ENCODE results near the gene MGAT1. TPM values are rescaled to one million over a fixed set of nuclear protein-coding genes. Genes with fewer than 3 reads are reported as not detected.
"Not testable (repeated sequence)": the region's sequence is repeated elsewhere in the genome, so short reads cannot be mapped to it uniquely, and the experiment has no call there.

Gene MGAT1
- total RNA-seq, 1 donor from 2014 or later: 131 TPM

- intact Hi-C loops (cut with DNase I): no loop called here
- DNase-seq (ENCODE audit: low spot score) (no peak), ATAC-seq (no peak)
These were observed 10.9 kb downstream of the MGAT1 start for GRCh38 chr5:180791611-180792213.

GRCh38 chr5:180790524-180790923 is 12.1 kb downstream of the MGAT1 start:
- intact Hi-C loops (cut with DNase I): no loop called here
- ATAC-seq (no peak), DNase-seq (ENCODE audit: low spot score) (no peak)

GRCh38 chr5:180790020-180790419 is 12.6 kb downstream of the MGAT1 start:
- intact Hi-C loops (cut with DNase I): no loop called here
- ATAC-seq: no peak
- DNase-seq (ENCODE audit: low spot score): no peak

GRCh38 chr5:180788651-180789410 is 13.8 kb downstream of the MGAT1 start:
- not testable (repeated sequence) for ATAC-seq; DNase-seq (ENCODE audit: low spot score)
- intact Hi-C loops (cut with DNase I): loop anchor here (5.0 kb wide), 1 partner anchor 437 kb away; the partner anchor contains the start of gene GFPT2

DNA sequence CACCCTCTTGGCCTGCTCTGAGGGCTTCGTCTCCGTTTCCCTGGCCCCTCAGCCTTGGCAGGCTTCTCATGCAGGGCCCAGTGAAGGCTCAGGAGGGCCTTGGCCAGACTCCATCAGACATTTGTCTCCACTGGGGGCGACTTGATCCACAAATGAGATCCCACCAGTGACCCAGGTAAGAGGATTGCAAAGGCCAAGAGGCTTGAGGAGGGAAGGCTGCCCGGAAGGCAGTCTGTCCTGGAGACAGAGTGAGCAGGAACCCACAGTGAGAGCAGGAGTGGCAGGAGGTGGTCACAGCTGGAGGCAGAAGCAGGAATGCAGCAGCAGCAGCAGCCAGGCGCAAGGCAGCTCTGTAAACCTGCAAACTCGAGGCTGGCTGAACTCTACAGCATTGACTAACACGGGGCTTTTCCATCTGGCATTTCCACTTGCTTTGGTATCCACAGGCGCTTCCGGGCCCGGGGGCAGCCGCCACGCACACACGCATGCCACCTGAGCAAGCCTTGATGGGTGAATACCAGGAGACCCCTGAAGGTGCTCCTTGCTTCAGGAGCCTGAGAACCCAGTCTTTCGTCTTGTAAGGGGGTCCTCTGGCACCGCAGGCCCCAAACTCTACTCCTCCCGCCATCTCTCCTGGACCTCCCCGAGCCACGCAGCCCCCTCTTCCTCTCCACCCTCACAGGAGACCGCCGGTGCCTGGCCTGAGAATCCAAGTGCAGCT is 14.7 kb downstream of the MGAT1 start:
- DNase-seq (ENCODE audit: low spot score): no peak
- intact Hi-C loops (cut with DNase I): loop anchor here (5.0 kb wide), 1 partner anchor 436 kb away; the partner anchor contains the start of gene GFPT2
- no peak for ATAC-seq

- intact Hi-C loops (cut with DNase I): loop anchor here (5.0 kb wide), 1 partner anchor 434 kb away; the partner anchor contains the start of gene GFPT2
- peak; percentile 7 for ATAC-seq
- no peak for DNase-seq (ENCODE audit: low spot score)
These were observed 15.8 kb downstream of the MGAT1 start for GRCh38 chr5:180786531-180787398.

DNA sequence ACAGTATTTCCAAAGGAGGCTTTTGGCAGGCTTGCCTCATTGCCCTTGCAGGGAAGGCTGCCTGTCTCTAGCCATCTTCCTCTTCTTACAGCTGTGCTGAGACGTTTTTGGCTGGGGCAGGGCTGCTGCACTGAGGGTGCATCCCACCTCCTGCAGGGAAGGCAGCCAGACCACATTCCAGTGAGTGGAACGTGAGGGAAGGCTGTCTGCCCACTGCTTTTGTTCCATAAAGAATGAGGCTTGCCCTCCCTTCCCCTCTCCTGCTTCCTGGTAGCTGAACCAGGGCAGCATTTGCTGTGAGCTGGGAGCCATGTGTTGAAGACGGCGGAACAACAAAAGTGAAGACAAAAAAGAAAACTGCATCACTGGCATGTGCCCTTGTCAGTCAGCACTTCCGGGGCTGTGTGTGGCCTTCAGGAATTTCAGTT is 16.8 kb downstream of the MGAT1 start:
- no peak for DNase-seq (ENCODE audit: low spot score)

GRCh38 chr5:180785121-180785781 is 17.4 kb downstream of the MGAT1 start:
- peak; percentile 53 for ATAC-seq
- intact Hi-C loops (cut with DNase I): loop anchor here (5.0 kb wide), 1 partner anchor 433 kb away; the partner anchor contains the start of gene GFPT2

More for the DNA sequence above, 16.8 kb downstream of the MGAT1 start:
- peak; percentile 62 for ATAC-seq
- intact Hi-C loops (cut with DNase I): loop anchor here (5.0 kb wide), 1 partner anchor 434 kb away; the partner anchor contains the start of gene GFPT2

GRCh38 chr5:180784497-180785097 is 18.0 kb downstream of the MGAT1 start:
- intact Hi-C loops (cut with DNase I): loop anchor here (5.0 kb wide), 1 partner anchor 432 kb away; the partner anchor contains the start of gene GFPT2
- peak; percentile 88 for DNase-seq (ENCODE audit: low spot score)
- peak; percentile 87 for ATAC-seq

More at GRCh38 chr5:180785121-180785781, 17.4 kb downstream of the MGAT1 start:
- DNase-seq (ENCODE audit: low spot score): no peak

DNA sequence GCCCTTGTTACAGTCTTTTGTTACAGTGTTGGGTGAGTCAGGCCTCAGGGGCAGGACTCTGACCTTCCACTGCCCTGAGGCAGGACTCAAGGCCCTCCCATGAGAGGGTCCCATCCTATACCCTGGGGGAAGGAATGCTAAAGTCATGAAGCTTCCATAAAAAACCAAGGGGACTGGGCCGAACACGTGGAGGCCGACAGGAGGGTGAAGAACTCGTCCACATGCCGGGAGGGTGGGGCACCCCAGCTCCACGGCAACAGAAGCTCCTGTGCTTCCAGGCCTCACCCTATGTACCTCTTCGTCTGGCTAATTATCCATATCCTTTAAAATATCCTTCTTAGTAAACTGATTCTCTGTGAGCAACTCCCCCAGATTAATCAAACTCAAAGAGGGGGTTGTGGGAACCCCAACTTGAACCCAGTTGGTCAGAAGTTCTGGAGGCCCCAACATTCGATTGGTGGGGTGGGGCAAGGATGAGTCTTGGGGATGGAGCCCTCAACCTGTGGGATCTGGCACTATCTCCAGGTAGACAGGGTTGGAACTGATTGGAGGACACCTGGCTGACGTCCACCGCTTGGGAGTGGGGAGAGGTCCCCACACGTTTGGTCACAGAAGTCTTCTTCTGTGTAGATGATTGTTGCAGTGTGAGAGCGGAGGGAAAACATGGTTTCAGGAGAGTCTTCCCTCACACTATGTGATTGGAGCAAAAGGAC is 19.1 kb downstream of the MGAT1 start:
- DNase-seq (ENCODE audit: low spot score) (no peak), ATAC-seq (no peak)
- intact Hi-C loops (cut with DNase I): no loop called here

DNA sequence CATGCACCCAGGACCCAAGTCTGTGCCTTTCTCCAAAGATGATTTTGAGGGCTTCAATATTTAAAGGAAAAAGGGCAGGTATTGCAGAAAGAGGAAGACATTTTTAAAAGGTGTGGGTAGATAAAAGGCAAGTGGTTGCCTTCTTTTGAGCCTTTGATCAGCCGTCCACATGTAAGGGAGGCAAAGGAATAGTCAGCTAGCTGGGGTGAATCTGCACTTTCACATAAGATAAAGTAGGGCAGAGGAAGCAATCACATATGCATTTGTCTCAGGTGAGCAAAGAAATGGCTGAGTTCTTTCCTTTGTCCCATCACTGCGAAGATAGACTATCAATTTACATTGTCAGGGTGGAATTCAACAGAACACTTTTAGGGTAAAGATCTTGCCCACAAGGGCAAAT is 19.9 kb downstream of the MGAT1 start:
- intact Hi-C loops (cut with DNase I): no loop called here
- no peak for DNase-seq (ENCODE audit: low spot score)

DNA sequence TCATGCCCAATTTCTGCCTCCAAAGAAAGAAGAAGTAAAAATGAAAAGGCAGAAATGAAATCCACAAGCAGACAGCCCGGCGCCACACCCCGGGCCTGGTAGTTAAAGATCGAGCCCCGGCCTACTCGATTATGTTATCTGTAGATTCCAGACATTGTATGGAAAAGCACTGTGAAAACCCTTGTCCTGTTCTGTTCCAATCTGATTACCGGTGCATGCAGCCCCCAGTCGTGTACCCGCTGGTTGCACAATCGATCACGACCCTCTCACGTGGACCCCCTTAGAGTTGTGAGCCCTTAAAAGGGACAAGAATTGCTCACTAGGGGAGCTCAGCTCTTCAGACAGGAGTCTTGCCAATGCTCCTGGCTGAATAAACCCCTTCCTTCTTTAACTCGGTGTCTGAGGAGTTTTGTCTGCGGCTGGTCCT is 20.7 kb downstream of the MGAT1 start:
- intact Hi-C loops (cut with DNase I); ATAC-seq; DNase-seq (ENCODE audit: low spot score): not testable (repeated sequence)

More for the DNA sequence above, 19.9 kb downstream of the MGAT1 start:
- ATAC-seq: no peak

GRCh38 chr5:180779985-180780610 is 22.5 kb downstream of the MGAT1 start:
- ATAC-seq (no peak), DNase-seq (ENCODE audit: low spot score) (no peak)
- intact Hi-C loops (cut with DNase I): no loop called here

DNA sequence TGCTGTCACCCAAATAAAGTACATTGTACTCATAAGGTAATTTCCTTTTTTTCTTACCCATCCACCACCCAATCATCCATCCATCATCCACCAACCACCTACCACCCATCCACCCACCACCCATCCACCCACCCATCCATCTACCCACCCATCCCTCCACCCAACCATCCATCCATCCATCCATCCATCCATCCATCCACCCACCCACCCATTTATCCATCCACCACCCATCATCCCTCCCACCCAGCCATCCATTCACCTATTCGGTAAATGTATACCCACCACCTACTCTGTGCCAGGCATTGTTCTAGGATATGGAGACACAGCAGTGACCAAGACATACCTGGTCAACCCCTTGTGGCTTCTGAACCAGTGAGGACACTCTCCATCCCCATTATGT is 25.1 kb downstream of the MGAT1 start:
- DNase-seq (ENCODE audit: low spot score) (no peak), ATAC-seq (no peak)
- intact Hi-C loops (cut with DNase I): no loop called here

DNA sequence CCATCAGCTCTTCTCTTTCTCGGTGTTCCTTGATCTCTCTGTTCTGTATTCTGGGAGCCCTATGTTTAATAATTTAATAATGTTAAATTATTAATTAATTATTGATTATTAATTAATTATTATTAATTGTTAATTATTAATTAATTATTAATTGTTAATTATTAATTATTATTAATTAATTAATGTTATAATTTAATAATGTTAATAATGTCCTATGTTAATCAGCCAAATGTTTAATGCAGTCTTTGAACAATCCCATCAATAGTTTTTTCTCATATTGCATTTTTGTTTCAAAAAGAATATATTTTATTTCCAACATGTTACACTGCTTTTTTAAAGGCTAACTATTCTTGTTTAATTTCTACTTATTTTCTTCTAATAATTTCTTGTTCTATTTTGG is 26.2 kb downstream of the MGAT1 start:
- DNase-seq (ENCODE audit: low spot score): no peak
- intact Hi-C loops (cut with DNase I): no loop called here
- ATAC-seq: no peak

GRCh38 chr5:180775624-180776023 is 27.0 kb downstream of the MGAT1 start:
- DNase-seq (ENCODE audit: low spot score): no peak
- no peak for ATAC-seq
- intact Hi-C loops (cut with DNase I): no loop called here

Data from sciatic nerve (tissue), 2 donors.